Ascending aorta (tissue), 2 donors: Measurements from ENCODE around the gene ARHGAP42. TPM values are rescaled to one million over a fixed set of nuclear protein-coding genes. Genes with fewer than 3 reads are reported as not detected.

Source experiments
- DNase-seq, 2 donors: peaks; one replicate each; pipeline ENCODE4 v3.0.0-alpha.2; 2019; ENCODE audit warnings: low spot score in 2 of 2
- H3K27ac ChIP-seq, 2 donors: fragments of 200-600 bp; sonication (generic); one replicate each; pipeline ENCODE4 v1.5.1; 2016 to 2017; ENCODE audit warnings: mild to moderate bottlenecking in 1 of 2
- H3K27me3 ChIP-seq: fragments of 200-600 bp; sonication (generic); one replicate; pipeline ENCODE4 v1.5.1; 2017
- H3K36me3 ChIP-seq, 2 donors: fragments of 200-600 bp; sonication (generic); one replicate each; pipeline ENCODE4 v1.5.1; 2016
- H3K4me1 ChIP-seq, 2 donors: fragments of 200-600 bp; sonication (generic); one replicate each; pipeline ENCODE4 v1.5.1; 2016 to 2017; ENCODE audit warnings: mild to moderate bottlenecking in 1 of 2
- H3K4me3 ChIP-seq, 2 donors: fragments of 200-600 bp; sonication (generic); one replicate each; pipeline ENCODE4 v1.5.1; 2016 to 2017; ENCODE audit warnings: mild to moderate bottlenecking in 1 of 2
- H3K9me3 ChIP-seq, 2 donors: fragments of 200-600 bp; sonication (generic); one replicate each; pipeline ENCODE4 v1.5.1; 2016
- intact Hi-C: fragments of 100-400 bp; cut with DNase I; formaldehyde crosslinking; loops from one replicate; pipeline ENCODE4 v1.15.1; 2023
- total RNA-seq: library from RNA; depleted of rRNA; stranded (reverse); fragments of >200 nt; gene quantifications from one replicate; pipeline ENCODE4 v1.1.0, GENCODE V29; 2016
- TF ChIP-seq, protein P1 (sequence below), 3 experiments: fragments of 200-600 bp in 2 of 3; fragments of 450-650 bp in 1 of 3; sonication (generic) in 2 of 3; IDR thresholded peaks; one replicate each; pipeline ENCODE4 v1.5.1; 2016 to 2019; ENCODE audit warnings: antibody characterized with exemption in 3 of 3, mild to moderate bottlenecking in 1 of 3, moderate library complexity in 1 of 3

ARHGAP42 gene
- total RNA-seq, 1 donor from 2014 or later: 4.7 TPM

DNA sequence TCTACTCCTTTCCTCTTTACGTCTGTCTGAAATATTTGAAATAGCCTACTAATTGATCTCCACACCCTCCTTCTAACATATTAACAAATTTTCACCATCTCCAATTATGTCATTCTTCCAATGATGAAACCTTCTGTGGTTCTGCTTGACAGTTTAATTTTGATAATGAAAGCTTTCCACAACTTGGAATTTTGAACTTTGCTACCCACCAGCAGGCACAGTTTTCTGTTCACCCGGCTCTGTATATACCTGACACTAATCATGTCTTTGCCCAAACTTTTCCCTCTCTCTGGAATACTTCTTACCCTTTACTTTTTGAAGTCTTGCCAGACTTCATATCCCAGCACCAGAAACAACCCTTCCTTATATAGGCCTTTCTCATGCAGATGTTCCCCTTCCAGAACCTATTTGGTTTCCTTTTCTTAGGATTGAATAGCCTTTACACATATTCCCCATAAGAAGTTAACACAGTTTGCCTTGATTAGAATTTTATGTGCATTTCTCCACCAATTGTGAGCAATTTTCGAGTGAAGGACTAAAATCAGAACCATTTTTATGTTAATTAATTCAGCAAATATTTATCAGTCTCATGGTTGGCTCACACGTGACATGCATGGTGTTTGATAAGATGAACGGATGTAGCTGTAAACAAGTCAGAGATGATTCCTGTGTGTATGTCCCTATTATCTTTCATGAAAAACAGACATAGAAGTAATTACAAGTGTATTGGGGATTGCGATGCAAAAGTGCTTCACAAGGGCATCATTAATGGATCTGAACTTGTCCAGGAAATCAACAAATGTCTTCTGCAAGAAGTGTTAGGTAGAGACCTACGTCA lies 173.4 kb downstream of the ARHGAP42 start:
- Histone ChIP-seq H3K36me3 (no peaks in the 10 kb centered on the region), H3K4me1 (no peaks in the 10 kb centered on the region), H3K27me3 (no peaks in the 10 kb centered on the region), H3K27ac (no peak overlapping the region), H3K9me3 (no peaks in the 10 kb centered on the region), H3K4me3 (no peak overlapping the region)
- intact Hi-C loops: no loop called here
- DNase-seq: no peak
- TF ChIP-seq, protein P1, sequence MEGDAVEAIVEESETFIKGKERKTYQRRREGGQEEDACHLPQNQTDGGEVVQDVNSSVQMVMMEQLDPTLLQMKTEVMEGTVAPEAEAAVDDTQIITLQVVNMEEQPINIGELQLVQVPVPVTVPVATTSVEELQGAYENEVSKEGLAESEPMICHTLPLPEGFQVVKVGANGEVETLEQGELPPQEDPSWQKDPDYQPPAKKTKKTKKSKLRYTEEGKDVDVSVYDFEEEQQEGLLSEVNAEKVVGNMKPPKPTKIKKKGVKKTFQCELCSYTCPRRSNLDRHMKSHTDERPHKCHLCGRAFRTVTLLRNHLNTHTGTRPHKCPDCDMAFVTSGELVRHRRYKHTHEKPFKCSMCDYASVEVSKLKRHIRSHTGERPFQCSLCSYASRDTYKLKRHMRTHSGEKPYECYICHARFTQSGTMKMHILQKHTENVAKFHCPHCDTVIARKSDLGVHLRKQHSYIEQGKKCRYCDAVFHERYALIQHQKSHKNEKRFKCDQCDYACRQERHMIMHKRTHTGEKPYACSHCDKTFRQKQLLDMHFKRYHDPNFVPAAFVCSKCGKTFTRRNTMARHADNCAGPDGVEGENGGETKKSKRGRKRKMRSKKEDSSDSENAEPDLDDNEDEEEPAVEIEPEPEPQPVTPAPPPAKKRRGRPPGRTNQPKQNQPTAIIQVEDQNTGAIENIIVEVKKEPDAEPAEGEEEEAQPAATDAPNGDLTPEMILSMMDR (IDR thresholded peaks at IDR 0.05): no peak

DNA sequence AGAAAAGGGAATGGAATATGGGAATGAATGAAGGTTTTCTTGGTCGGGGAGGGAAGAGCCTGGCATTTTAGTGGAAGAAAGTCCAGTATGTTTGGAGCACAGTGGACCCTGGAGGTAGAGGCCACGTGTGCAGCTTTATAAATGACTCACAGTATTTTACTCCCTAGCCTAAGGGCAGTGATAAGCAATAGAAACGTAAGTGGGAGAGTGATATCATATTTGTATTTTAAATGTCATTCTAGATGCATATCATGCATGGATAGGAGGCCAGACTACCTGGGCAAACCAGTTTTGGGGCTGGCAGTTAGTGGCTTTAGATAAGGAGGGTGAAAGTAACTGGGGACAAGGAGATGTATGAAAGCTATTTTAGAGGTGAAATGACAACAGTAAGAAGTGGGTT lies 174.1 kb downstream of the ARHGAP42 start:
- intact Hi-C loops: no loop called here
- Histone ChIP-seq H3K27ac (no peak overlapping the region), H3K36me3 (no peaks in the 10 kb centered on the region), H3K9me3 (no peaks in the 10 kb centered on the region), H3K4me1 (no peaks in the 10 kb centered on the region), H3K27me3 (no peaks in the 10 kb centered on the region), H3K4me3 (no peak overlapping the region)
- DNase-seq: no peak
- TF ChIP-seq, protein P1 (IDR thresholded peaks at IDR 0.05): no peak

DNA sequence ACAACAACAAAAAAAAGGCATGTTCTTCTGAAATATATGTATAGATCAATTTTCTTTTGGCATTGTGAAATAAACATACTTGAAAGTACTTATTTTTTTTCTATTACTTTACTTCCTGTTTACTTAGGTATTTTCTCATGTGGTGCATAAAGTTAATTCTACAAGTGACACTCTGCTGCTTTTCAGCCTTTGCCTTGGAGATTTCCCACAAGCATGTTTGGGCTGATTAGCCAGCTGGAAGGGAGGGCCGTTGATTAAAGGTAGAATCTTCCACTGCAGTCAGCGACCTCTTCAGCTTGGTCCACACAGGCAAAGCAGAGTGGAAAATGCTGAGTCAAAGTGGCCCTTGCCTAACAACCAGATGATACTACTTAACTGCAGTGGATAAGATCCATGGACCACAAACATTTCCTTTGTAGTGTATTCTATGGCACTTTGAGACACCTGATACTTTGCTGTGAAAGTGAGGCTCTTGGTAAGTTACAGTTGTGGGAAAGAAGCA lies 176.0 kb downstream of the ARHGAP42 start:
- intact Hi-C loops: no loop called here
- no peak for DNase-seq

DNA sequence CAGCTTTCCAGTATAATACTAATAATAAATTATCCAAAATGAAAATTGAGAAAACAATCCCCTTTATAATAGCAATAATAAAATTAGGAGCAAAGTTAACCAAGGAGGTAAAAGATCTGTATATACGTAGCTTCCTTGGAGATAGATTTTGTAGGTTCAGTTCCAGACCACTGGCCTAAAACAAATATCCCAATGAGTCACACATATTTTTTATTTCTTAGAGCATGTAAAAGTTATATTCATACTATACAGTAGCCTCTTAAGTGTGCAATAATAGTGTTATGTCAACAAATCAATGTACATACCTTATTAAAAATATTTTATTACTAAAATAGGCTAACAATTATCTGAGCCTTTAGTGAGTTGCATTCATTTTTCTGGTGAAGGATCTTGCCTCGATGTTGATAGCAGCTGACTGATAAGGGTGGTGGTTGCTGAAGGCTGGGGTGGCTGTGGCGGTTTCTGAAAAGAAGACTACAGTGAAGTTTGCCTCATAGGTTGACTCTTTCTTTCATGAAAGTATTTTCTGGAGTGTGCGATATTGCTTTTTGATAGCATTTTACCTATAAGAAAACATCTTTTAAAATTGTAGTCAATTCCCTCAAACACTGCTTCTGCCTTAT lies 178.5 kb downstream of the ARHGAP42 start:
- intact Hi-C loops: no loop called here
- no peak overlapping the region for H3K4me3 ChIP-seq
- H3K27me3 ChIP-seq: no peaks in the 10 kb centered on the region
- no peaks in the 10 kb centered on the region for H3K4me1 ChIP-seq
- no peak overlapping the region for H3K27ac ChIP-seq
- H3K36me3 ChIP-seq: no peaks in the 10 kb centered on the region
- H3K9me3 ChIP-seq: no peaks in the 10 kb centered on the region
- TF ChIP-seq, protein P1 (IDR thresholded peaks at IDR 0.05): no peak
- no peak for DNase-seq

More for the DNA sequence above, 176.0 kb downstream of the ARHGAP42 start:
- Histone ChIP-seq H3K27ac (no peak overlapping the region), H3K36me3 (no peaks in the 10 kb centered on the region), H3K9me3 (no peaks in the 10 kb centered on the region), H3K4me3 (no peak overlapping the region), H3K27me3 (no peaks in the 10 kb centered on the region), H3K4me1 (no peaks in the 10 kb centered on the region)
- TF ChIP-seq, protein P1 (IDR thresholded peaks at IDR 0.05): no peak

DNA sequence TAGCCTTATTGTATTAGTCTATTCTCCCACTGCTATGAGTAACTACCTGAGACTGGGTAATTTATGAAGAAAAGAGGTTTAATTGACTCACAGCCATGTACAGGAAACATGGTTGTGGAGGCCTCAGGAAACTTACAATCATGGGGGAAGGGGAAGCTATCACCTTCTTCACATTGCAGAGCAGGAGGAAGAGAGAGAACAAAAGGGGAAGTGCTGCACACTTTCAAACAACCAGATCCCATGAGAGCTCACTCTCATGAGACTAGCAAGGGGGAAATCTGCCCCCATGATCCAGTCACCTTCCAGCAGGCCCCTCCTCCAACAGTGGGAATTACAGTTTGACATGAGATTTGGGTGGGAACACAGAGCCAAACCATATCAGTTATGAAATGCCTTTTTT lies 179.4 kb downstream of the ARHGAP42 start:
- Histone ChIP-seq H3K27ac (no peak overlapping the region), H3K27me3 (no peaks in the 10 kb centered on the region), H3K4me1 (no peaks in the 10 kb centered on the region), H3K9me3 (no peaks in the 10 kb centered on the region), H3K36me3 (no peaks in the 10 kb centered on the region), H3K4me3 (no peak overlapping the region)
- no peak for DNase-seq
- TF ChIP-seq, protein P1 (IDR thresholded peaks at IDR 0.05): no peak
- intact Hi-C loops: no loop called here
